ENCODE data around the gene LITAF.
A peak's percentile ranks its signal among the peaks of the same experiment; 100 is the strongest.
"Not testable (repeated sequence)": the region's sequence is repeated elsewhere in the genome, so short reads cannot be mapped to it uniquely, and the experiment has no call there.

Gene LITAF

GRCh38 chr16:11572301-11572995, 14.3 kb downstream of the LITAF start:
- DNase-seq = peak; percentile 74 to 83

GRCh38 chr16:11571549-11571948, 15.2 kb downstream of the LITAF start:
- no peak for DNase-seq

GRCh38 chr16:11570806-11571205, 15.9 kb downstream of the LITAF start:
- no peak for DNase-seq

- no peak for DNase-seq
These were observed 16.5 kb downstream of the LITAF start for GRCh38 chr16:11570258-11570657.

GRCh38 chr16:11566398-11566797, 20.3 kb downstream of the LITAF start:
- no peak for DNase-seq

GRCh38 chr16:11565665-11566064, 21.1 kb downstream of the LITAF start:
- DNase-seq = no peak

- no peak for DNase-seq
These were observed 22.4 kb downstream of the LITAF start for GRCh38 chr16:11564046-11564926.

GRCh38 chr16:11563493-11564040, 23.2 kb downstream of the LITAF start:
- DNase-seq = no peak

GRCh38 chr16:11562941-11563340, 23.8 kb downstream of the LITAF start:
- peak in 1 of 2 donors; percentile 28 for DNase-seq

GRCh38 chr16:11562411-11562810, 24.3 kb downstream of the LITAF start:
- no peak for DNase-seq

- DNase-seq = no peak
These were observed 24.9 kb downstream of the LITAF start for GRCh38 chr16:11561856-11562255.

- no peak for DNase-seq
These were observed 25.3 kb downstream of the LITAF start for GRCh38 chr16:11561454-11561805.

GRCh38 chr16:11560701-11561453, 25.8 kb downstream of the LITAF start:
- peak; percentile 83 to 84 for DNase-seq

- not testable (repeated sequence) for DNase-seq
These were observed 28.4 kb downstream of the LITAF start for GRCh38 chr16:11558308-11558823.

GRCh38 chr16:11557801-11558200, 28.9 kb downstream of the LITAF start:
- no peak for DNase-seq

- peak; percentile 33 to 46 for DNase-seq
These were observed 29.6 kb downstream of the LITAF start for GRCh38 chr16:11556945-11557720.

- DNase-seq = no peak
These were observed 30.4 kb downstream of the LITAF start for GRCh38 chr16:11556214-11556819.

- DNase-seq = no peak
These were observed 32.7 kb downstream of the LITAF start for GRCh38 chr16:11554053-11554452.

- no peak for DNase-seq
These were observed 33.3 kb downstream of the LITAF start for GRCh38 chr16:11553371-11553770.

- no peak for DNase-seq
These were observed 34.3 kb downstream of the LITAF start for GRCh38 chr16:11552440-11552839.

- no peak for DNase-seq
These were observed 34.9 kb downstream of the LITAF start for GRCh38 chr16:11551842-11552241.

Measured in CD4-positive, alpha-beta T cell treated with Interleukin-1 beta for 1 hour (primary cell).